Erythroblast (primary cell): ENCODE data around the gene JARID2.

ENCODE experiments used
- GATA1 ChIP-seq: IDR thresholded peaks from 2 replicates; pipeline ENCODE4 v1.6.1; 2011; ENCODE audit warnings: low read depth, mild to moderate bottlenecking, control low read depth, low read length, moderate library complexity
- POLR2A ChIP-seq: IDR thresholded peaks from 2 replicates; pipeline ENCODE4 v1.6.1; 2011; ENCODE audit warnings: mild to moderate bottlenecking, low read length

DNA sequence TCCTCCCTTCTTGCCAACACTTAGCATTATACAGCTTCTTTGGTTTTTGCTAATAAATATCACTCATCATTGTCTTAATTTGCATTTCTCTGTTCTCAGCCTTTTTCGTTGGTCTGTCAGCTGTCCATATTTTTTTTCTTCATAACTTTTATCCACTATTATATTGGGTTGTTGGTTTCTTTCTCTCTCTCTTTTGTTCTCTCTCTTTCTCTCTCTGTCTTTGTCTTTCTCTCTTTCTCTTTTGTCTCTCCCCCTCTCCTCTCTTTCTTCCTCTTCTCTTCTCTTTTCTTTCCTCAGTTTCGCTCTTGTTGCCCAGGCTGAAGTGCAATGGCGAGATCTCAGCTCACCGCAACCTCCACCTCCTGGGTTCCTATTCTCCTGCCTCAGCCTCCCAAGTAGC is 36.5 kb downstream of the JARID2 start:
- TF ChIP-seq POLR2A (no peak), GATA1 (no peak)
